Pons (tissue), 1 donor: Measurements from ENCODE around the gene NEK4.

Experiments
- DNase-seq: peaks from one replicate; pipeline ENCODE4 v3.0.0-alpha.2; 2016; ENCODE audit warnings: low spot score

NEK4 gene

GRCh38 chr3:52770496-52771333, at the start of gene NEK4:
TSS of gene NEK4 (minus strand) at chr3:52770940. CDS start at chr3:52770746, 194 bp downstream.
- DNase-seq, result peak; percentile 91

DNA sequence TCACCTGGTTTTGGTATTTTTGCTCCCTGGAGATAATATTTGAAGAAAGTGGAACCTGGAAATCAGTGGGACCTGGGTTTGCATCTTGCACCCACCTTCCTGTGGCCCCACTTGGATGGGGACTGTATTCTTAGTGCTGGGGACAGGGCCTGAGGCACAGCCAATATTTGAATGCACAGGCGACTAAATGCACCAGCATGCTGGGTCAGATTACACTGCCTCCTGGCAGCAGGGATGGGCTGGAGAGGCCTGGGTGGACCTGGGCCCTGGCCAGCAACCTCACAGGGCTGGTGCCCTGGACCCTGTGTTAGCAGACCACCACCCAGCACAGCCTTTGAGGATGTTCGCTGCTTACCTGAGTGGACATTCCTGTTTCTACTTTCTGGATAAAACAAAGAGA, 49.2 kb upstream of the NEK4 start:
- DNase-seq, result no peak

DNA sequence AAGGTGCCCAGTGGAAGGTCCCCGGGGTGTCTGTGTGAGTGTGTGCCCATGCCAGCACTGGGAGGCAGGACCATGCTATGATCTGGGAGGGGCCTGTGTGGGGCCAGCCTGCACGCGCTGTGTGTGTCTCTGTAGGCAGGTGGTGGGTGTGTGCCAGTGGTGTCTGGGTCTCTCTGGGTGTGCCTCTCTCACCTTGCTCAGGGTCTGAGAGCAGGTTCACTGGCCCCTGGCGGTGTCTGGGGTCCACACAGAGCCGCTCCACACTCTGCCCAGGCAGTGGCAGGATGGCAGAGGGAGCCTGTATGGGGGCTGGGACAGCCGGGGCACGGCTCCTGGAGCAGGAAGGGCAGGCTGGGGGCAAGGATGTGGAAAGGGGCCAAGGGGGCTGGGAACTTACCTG, 47.1 kb upstream of the NEK4 start:
- no peak for DNase-seq

DNA sequence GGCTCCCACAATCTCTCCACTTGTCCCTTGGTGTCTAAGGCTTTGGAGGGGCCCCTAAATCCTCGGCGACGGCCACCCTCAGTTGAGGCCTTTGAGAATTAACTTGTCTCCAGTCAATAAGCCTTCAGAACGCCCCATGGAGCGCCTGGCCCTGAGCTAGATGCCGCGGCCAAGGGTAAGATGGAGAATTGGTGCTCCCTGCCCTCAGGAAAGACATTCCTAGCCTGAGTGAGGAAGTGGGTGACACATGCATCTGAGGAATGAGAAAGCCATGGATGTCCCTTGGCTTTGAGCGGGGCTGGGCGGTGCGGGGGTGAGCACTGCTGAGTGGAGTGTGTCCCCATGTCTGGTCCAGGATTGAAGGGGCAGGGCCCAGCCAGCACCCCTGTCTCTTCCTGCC, 46.5 kb upstream of the NEK4 start:
- no peak for DNase-seq

- no peak for DNase-seq
These were observed 45.9 kb upstream of the NEK4 start for GRCh38 chr3:52816654-52817053.

- DNase-seq, result no peak
These were observed 45.5 kb upstream of the NEK4 start for GRCh38 chr3:52816199-52816598.

DNA sequence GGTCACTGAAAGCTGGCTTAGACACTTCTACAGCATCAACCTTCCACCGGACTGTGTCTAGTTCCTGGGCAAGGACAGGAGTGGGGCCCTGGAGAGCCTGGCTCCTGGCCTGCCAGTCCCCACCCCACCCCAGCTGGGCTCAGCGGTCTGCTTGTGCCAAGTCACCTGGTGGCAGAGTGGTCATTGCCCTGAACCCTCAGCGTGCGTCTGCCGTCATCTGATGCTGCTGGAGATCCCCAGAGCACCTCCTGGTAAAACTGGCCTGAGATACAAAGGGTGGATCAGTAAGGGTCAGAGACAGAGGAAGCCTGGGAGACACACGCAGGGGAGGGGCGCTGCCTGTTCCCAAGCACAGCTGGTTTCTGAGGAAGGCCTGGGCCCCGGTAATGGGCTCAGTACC, 43.1 kb upstream of the NEK4 start:
- no peak for DNase-seq

GRCh38 chr3:52811452-52812011, 40.8 kb upstream of the NEK4 start:
- no peak for DNase-seq

GRCh38 chr3:52810923-52811322, 40.2 kb upstream of the NEK4 start:
- DNase-seq, result no peak

GRCh38 chr3:52809662-52810377, 39.1 kb upstream of the NEK4 start:
- DNase-seq, result no peak

DNA sequence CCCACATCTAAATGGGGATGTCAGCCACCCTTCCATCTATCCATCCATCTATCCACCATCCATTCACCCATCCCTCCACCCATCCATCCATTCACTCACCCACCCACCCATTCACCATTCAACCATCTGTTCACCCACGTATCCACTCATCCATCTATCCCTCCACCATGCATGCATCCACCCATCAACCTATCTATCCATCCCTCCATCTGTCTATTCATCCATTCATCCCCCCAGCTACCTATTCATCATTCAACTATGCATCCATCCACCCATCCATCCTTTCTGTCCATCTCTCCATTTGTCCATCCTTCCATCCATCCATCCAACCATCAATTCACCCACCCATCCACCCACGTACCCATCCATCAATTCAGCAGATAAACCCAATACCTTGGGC, 38.4 kb upstream of the NEK4 start:
- no peak for DNase-seq

DNA sequence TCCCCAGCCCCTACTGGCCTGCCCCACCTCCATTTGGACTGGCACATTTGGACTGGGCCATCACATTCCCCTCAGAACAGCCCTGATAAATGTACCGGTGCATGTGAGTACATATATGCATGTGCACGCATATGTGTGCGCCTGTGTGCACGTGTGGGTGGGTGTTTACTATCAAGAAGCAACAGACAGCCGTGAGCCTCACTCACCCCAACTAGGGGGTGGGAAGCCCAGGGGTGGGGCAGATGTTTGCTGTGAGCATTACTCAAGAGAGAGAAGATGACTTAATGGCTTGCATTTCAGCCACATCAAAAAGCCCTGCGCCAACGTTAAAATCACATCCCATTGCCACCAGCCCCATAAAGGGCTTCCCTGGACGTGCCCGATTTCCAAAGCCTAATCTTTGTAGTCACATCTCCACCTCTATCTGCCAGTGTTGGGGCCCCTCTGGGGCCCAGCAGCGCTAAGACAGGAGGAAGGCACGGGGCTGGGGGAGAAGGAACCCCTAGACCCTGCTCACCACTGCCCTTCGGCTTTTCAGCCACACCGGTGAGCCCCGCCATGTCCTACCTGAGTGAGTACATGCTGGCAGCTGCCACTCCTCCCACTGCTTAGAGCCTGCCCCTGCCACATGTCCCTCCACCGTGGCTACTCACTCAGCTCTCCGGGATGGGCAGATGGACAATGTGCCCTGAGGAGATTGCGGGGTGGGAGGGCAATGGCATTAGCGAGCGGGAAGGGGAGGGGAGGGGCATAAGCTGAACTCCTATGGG, 34.7 kb upstream of the NEK4 start:
- DNase-seq, result no peak

DNA sequence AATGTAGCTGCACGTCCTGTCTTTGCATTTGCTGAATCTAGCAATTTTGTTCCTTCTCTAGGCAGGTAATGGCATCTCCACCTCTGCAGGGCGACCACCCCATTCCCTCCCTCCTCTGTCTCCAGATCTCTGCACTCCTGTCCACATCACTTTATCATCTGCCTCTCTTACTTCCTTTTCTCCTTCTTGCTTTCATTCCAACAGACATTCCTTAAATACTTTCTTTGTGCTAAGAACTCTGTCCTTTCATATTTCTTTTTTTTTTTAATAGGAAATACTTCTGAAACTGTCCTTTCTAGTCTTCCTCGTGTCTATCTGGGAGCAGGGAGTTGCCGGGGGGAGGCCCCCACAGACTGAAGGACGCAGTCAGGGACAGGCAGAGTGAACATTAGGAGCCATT, 31.1 kb upstream of the NEK4 start:
- DNase-seq, result no peak

DNA sequence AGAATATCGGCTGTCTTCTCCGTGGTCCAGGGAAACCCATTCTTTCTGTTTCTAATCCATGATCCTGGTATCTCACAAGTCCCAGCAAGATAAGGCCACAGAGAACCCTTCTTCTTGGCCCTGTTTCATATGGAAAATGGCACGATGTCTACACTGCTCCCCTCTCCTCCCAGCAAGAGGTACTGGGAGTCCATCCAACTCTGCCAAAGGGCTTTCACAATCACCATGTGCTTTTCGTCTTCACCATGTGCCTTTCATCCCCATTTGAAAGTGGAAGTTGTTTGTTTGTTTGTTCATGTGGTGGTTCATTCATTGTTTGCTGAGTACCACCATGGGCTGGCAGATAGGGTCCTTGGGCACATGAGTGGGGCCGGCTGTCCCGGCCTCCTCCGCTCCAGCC, 29.3 kb upstream of the NEK4 start:
- no peak for DNase-seq

GRCh38 chr3:52798978-52799476, 28.3 kb upstream of the NEK4 start:
- no peak for DNase-seq

- DNase-seq, result no peak
These were observed 27.7 kb upstream of the NEK4 start for GRCh38 chr3:52798376-52798977.

DNA sequence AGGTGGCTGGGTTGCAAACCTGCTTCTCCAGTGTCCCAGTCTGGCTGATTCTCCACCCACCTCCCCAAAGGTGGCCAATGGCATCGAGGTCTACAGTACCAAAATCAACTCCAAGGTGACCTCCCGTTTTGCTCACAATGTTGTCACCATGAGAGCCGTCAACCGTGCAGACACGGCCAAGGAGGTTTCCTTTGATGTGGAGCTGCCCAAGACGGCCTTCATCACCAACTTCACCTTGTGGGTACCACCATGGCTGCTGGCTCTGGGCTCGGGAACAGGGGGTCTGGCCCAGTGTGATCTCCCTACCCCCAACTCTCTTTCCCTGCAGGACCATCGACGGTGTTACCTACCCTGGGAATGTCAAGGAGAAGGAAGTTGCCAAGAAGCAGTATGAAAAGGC, 25.7 kb upstream of the NEK4 start:
- DNase-seq, result no peak

GRCh38 chr3:52795298-52795900, 24.7 kb upstream of the NEK4 start:
- DNase-seq, result no peak

- DNase-seq, result no peak
These were observed 23.9 kb upstream of the NEK4 start, which contains the start of gene ITIH3 for GRCh38 chr3:52794612-52795099. TSS of gene ITIH3 (plus strand) at chr3:52794796. CDS start at chr3:52794804, 8 bp downstream.

DNA sequence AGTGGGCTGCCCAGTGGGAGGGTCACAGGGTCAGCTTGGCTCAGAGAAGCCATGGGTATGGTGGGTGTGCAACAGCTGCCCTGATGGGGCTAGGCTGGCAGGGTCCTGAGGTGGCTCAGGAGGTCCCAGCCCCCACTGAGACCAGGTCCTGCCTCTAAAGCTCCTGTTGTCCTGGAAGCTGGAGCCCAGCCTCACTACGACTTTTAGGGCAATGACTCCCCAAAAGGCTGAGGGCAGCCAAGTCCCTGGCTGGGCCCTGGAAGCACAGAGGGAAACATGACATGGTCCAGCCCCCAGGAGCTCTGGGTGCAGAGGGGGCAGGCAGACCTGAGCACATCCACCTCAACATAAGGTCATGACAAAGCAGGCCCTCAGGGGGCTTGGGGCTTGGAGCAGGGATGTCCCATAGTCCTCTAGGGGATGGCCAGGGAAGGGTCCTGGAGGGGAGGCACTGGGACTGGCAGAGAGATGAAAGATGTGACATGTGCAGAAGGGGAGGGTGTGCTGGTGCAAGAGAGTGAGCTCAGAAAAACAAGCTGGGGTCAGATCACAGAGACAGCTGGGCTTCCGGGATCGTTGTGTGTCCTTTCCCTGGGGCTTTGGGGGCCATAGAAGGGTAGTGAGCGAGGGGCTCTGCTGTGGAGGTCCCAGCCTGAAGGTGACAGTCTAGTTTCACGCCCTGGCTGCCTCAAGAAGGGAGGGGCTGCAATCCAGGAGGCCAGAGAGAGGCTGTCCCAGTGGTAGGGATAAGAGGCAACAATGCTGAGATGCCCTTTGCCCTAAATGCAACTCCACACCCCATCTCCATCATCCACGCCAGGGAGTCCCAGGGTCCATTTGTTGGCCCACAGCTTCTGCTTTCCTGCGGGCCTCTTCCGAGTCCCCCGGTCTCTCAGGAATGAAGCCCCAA, 23.2 kb upstream of the NEK4 start:
- DNase-seq, result no peak
